PC-9 (cell line): Measurements from ENCODE around the gene CD72.
"Not testable (repeated sequence)": the region's sequence is repeated elsewhere in the genome, so short reads cannot be mapped to it uniquely, and the experiment has no call there.

ENCODE experiments used
- CTCF ChIP-seq: fragments of 200-600 bp; sonication (generic); conservative IDR thresholded peaks from 2 replicates; pipeline ENCODE4 v1.6.1; 2017; ENCODE audit warnings: mixed run types, antibody characterized with exemption, mild to moderate bottlenecking, moderate library complexity
- EZH2 ChIP-seq: fragments of 200-600 bp; sonication (generic); IDR thresholded peaks from 2 replicates; pipeline ENCODE4 v1.8.0; 2017; ENCODE audit warnings: antibody characterized with exemption, low read depth

- TF ChIP-seq CTCF, EZH2: not testable (repeated sequence)
These were observed 23.3 kb upstream of the CD72 start for GRCh38 chr9:35641478-35641877.
